ENCODE measurements around the gene HES1. TPM values are rescaled to one million over a fixed set of nuclear protein-coding genes. Genes with fewer than 3 reads are reported as not detected.

Gene HES1
- total and polyA plus RNA-seq, 4 donors = 5.3 to 12.5 (median 9.0) TPM

DNA sequence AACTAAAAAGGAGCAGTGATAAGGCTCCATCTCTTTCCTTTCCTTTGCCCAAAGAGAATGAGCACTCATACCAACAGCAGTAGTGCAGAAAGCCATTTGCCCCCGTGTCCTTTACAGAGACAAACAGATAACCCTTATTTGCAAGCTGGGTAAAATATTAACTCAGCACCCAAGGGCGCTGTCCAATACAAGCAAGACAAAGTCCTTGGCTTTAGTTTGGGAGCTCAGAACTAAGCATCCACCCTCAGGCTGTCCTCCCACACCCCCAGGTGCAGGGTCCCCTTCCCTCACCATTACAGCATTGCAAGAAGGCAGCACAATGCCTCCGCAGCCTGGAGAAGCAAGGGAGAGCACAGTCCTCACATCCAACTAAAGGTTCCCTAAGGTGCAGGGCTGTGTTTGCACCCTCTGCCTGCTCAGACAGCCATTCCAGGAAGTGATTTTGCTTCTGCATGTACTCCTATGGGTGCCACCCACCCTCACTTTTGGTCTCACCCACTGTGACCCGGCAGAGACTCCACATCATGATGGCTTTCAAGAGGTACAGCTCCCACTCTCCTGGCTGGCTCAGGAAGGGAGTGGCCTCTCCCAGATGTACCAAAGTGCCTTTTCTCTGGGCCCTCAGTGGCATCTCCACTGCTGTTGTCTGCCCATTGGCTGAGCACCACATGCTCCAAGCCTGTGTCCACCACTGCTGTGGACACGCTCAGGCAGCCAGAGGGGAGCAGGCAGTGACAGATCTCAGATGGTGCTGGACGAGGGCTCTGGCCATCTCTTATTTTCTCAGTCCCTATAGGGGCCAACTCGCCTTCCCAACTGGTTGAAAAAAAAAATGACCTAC lies 34.1 kb upstream of the HES1 start:
- H3K9ac ChIP-seq (ENCODE audit: low read depth in 1 of 2, low read length in 2 of 2) = peak overlapping the region in 1 of 2 donors; percentile 77
- H3K27ac ChIP-seq (ENCODE audit: low read depth in 1 of 2, low read length in 2 of 2) = peak overlapping the region; percentile 73 to 85
- peak overlapping the region; percentile 4 to 46 (median 27) for H3K4me3 ChIP-seq (ENCODE audit: low read depth in 1 of 3, low read length in 3 of 3)
- no peaks in the 10 kb centered on the region for H3K36me3 ChIP-seq (ENCODE audit: control insufficient read depth in 4 of 4, insufficient read depth in 3 of 4, low read depth in 1 of 4, low read length in 3 of 4)
- DNase-seq (ENCODE audit: low spot score) = peak; percentile 50
- peaks cover 8 to 69% (median 54%) of the 10 kb centered on the region in 4 donors for H3K4me1 ChIP-seq (ENCODE audit: control insufficient read depth in 4 of 4, insufficient read depth in 4 of 4, low read length in 3 of 4)
- H3K27me3 ChIP-seq (ENCODE audit: control insufficient read depth in 4 of 4, insufficient read depth in 4 of 4, low read length in 3 of 4) = no peaks in the 10 kb centered on the region
- TF ChIP-seq, protein P1, sequence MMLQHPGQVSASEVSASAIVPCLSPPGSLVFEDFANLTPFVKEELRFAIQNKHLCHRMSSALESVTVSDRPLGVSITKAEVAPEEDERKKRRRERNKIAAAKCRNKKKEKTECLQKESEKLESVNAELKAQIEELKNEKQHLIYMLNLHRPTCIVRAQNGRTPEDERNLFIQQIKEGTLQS (IDR thresholded peaks at IDR 0.05) = no peak
- TF ChIP-seq HNF4A (conservative IDR thresholded peaks at IDR 0.05) (peak; percentile 93 to 95), FOXA1 (IDR thresholded peaks at IDR 0.05) (peak; percentile 62), EGR1 (IDR thresholded peaks at IDR 0.05; ENCODE audit: low read depth in 2 of 2) (peak; percentile 16 to 46), FOXA2 (IDR thresholded peaks at IDR 0.05) (peak; percentile 75), TAF1 (conservative IDR thresholded peaks at IDR 0.05) (peak; percentile 73), SP1 (IDR thresholded peaks at IDR 0.05) (peak; percentile 97), RAD21 (IDR thresholded peaks at IDR 0.05) (peak; percentile 56 to 70), GABPA (IDR thresholded peaks at IDR 0.05 in 1 of 2, conservative IDR thresholded peaks at IDR 0.05 in 1 of 2) (no peak), NR2F2 (IDR thresholded peaks at IDR 0.05) (no peak), RXRA (IDR thresholded peaks at IDR 0.05) (peak; percentile 80 to 90), YY1 (IDR thresholded peaks at IDR 0.05) (peak; percentile 73), JUND (IDR thresholded peaks at IDR 0.05) (peak; percentile 59 to 69), HNF4G (IDR thresholded peaks at IDR 0.05) (peak; percentile 83)
- TF ChIP-seq, protein P2, sequence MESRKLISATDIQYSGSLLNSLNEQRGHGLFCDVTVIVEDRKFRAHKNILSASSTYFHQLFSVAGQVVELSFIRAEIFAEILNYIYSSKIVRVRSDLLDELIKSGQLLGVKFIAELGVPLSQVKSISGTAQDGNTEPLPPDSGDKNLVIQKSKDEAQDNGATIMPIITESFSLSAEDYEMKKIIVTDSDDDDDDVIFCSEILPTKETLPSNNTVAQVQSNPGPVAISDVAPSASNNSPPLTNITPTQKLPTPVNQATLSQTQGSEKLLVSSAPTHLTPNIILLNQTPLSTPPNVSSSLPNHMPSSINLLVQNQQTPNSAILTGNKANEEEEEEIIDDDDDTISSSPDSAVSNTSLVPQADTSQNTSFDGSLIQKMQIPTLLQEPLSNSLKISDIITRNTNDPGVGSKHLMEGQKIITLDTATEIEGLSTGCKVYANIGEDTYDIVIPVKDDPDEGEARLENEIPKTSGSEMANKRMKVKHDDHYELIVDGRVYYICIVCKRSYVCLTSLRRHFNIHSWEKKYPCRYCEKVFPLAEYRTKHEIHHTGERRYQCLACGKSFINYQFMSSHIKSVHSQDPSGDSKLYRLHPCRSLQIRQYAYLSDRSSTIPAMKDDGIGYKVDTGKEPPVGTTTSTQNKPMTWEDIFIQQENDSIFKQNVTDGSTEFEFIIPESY (IDR thresholded peaks at IDR 0.05) = peak; percentile 27
- TF ChIP-seq, protein P3, sequence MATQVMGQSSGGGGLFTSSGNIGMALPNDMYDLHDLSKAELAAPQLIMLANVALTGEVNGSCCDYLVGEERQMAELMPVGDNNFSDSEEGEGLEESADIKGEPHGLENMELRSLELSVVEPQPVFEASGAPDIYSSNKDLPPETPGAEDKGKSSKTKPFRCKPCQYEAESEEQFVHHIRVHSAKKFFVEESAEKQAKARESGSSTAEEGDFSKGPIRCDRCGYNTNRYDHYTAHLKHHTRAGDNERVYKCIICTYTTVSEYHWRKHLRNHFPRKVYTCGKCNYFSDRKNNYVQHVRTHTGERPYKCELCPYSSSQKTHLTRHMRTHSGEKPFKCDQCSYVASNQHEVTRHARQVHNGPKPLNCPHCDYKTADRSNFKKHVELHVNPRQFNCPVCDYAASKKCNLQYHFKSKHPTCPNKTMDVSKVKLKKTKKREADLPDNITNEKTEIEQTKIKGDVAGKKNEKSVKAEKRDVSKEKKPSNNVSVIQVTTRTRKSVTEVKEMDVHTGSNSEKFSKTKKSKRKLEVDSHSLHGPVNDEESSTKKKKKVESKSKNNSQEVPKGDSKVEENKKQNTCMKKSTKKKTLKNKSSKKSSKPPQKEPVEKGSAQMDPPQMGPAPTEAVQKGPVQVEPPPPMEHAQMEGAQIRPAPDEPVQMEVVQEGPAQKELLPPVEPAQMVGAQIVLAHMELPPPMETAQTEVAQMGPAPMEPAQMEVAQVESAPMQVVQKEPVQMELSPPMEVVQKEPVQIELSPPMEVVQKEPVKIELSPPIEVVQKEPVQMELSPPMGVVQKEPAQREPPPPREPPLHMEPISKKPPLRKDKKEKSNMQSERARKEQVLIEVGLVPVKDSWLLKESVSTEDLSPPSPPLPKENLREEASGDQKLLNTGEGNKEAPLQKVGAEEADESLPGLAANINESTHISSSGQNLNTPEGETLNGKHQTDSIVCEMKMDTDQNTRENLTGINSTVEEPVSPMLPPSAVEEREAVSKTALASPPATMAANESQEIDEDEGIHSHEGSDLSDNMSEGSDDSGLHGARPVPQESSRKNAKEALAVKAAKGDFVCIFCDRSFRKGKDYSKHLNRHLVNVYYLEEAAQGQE (IDR thresholded peaks at IDR 0.05) = peak; percentile 99
- TF ChIP-seq, protein P4, sequence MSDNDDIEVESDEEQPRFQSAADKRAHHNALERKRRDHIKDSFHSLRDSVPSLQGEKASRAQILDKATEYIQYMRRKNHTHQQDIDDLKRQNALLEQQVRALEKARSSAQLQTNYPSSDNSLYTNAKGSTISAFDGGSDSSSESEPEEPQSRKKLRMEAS (IDR thresholded peaks at IDR 0.05) = peak; percentile 51
- TF ChIP-seq, protein P5, sequence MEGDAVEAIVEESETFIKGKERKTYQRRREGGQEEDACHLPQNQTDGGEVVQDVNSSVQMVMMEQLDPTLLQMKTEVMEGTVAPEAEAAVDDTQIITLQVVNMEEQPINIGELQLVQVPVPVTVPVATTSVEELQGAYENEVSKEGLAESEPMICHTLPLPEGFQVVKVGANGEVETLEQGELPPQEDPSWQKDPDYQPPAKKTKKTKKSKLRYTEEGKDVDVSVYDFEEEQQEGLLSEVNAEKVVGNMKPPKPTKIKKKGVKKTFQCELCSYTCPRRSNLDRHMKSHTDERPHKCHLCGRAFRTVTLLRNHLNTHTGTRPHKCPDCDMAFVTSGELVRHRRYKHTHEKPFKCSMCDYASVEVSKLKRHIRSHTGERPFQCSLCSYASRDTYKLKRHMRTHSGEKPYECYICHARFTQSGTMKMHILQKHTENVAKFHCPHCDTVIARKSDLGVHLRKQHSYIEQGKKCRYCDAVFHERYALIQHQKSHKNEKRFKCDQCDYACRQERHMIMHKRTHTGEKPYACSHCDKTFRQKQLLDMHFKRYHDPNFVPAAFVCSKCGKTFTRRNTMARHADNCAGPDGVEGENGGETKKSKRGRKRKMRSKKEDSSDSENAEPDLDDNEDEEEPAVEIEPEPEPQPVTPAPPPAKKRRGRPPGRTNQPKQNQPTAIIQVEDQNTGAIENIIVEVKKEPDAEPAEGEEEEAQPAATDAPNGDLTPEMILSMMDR (IDR thresholded peaks at IDR 0.05; ENCODE audit: low read depth, low read length, missing input control) = no peak
- 41% methylated on average over 7 of the region's 7 CpGs for WGBS
- no peaks in the 10 kb centered on the region for H3K9me3 ChIP-seq (ENCODE audit: control insufficient read depth in 4 of 4, low read length in 3 of 4)
